GM18861 (cell line): Measurements from ENCODE around the gene ZNG1F.
"Not testable (repeated sequence)": the region's sequence is repeated elsewhere in the genome, so short reads cannot be mapped to it uniquely, and the experiment has no call there.

Experiments
- ATAC-seq: cut with Tn5 transposase; IDR thresholded peaks from one replicate; pipeline ENCODE4 v1.9.1; 2021; ENCODE audit not compliant: unreplicated experiment

ZNG1F gene

DNA sequence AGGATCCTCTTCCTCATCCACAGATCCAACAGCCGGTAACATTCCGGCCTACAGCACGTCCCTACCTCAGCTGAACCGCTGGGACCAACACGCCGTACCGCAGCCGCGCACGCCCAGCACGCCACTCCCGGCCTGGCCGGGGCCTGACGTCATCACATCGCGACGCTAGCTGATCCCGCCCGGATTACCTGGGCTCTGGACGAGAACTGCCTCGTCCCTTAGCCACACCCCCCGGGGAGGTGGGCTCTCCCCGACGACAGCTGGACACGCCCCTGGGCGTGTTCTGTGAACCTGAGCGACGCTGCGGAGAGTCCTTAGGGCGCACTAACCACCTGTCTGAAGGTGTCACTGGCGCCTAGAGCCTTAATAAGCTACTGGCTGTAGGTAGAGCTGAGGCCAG lies at the start of gene ZNG1F:
Gene ZNG1F, minus strand, starts transcription at position 101 of the 400 bp plus-strand sequence. Its CDS starts 59 bp downstream, at position 42.
- ATAC-seq, result not testable (repeated sequence)

DNA sequence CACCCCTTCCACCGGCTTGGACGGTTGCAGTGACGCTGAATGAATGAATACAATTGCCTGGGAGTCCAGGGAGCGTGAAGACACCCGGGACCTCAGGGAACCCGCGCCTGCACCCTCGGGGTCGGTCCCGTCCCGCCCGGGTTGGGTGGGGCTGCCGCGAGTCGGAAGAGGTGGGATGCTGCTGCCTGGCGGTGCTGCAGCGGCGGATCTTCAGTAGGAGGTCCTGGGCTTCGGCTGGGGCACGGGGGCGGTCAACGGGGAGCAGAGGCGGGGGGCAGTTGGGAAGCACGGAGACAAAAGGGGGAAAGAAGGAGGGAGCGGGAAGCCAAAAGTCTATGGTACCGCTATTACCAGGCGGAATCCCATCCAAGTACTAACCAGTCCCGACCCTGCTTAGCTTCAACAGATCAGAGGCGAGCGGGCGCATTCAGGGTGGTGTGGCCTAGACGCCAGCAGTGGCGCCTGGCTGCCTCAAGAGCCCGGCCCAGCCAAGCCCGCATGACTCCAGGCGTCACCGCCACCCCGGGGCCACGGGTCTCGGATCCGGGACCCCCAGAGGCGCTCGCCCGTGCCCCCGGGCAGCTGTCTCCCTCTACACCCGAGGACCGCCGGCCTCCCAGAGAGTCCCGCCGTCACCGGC lies 48.1 kb upstream of the ZNG1F start:
- not testable (repeated sequence) for ATAC-seq

DNA sequence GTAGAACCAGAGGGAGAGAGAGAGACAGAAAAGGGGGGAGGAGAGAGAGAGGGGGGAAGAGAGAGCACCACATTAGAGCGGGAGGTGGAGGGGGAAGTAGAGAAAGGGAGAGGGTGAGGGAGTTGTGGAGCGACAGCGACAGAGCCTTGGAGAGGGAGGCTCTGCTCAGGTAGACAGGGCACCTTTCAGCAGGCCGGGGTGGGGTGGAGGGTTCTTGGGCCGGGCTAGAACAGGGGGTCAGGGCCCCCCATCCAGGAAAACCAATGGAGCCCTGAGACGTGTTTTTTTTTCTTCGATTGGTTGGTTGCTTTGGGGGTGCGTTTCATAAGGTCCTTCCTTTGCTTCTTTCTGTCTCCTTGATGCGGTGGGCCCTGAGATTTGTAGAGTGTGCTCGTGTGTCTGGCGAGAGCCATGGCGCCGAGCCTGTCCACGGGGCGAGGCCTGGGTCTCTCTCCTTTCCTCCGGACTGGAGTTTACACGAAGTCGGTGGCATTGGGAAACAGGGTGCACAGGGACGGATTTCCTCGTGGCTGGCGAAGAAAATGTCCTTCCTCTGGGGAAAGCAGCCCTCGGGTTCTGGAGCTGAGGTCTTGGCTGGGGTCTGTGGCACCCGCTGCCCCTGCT lies 47.5 kb upstream of the ZNG1F start:
- ATAC-seq, result not testable (repeated sequence)

DNA sequence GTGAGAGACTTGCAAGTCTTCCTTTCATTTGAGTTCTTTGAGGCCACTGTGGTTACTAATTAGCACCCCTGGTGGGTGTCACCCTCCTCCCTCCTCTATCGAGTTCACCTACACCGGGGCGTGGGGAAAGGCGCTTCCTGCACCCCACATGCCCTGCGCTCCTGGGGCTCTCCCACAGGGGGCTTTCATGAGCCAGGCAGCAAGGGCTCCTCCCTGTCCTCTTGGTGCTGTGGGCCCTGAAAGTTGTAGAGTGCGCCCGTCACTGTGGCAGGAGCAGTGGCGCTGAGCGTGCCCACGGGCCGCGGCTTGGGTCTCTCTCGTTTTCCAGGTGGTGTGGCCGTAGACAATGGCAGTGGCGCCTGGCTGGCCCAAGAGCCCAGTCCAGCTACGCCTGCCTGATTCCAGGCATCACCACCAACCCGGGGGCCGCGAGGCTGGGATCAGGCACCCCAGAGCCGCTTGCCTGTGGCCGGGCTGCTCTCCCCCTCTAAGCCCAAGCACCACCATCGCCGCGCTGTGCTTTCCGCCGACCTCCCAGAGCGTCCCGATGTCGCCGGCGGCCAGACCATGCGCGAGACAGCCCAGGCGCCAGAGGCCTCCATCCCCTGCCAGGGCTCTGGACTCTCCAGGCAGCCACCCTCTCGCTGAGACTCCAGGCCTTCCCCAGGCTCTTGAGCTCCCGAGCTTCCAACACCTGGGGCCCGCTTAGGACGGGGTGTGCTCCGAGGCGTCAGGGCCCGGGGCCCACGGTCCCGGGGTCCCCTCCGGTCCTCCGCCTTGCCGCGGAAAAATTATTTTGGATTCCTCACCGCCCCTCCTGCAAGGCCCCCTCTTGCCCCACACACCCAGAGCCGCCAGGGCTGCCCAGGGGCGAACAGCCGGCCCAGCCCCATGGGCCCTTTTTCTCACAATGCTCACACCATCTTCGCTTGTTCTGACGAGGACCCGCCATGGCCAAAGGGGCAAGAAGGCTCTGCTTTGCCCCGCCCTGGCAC lies 46.0 kb upstream of the ZNG1F start:
- ATAC-seq, result peak; percentile 100

DNA sequence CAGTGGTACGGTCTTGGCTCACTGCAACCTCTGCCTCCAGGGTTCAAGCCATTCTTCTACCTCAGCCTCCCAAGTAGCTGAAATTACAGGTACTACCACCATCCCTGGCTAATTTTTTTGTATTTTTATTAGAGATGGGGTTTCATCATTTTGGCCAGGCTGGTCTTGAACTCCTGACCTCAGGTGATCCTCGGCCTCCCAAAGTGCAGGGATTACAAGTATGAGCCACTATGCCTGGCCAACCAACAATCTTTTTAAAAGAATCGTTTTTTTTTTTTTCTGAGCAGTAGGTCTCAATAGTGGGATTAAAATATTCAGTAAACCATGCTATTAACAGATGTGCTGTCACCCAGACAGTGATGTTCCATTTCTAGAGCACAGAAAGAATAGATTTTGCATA lies 45.1 kb upstream of the ZNG1F start:
- ATAC-seq, result not testable (repeated sequence)

DNA sequence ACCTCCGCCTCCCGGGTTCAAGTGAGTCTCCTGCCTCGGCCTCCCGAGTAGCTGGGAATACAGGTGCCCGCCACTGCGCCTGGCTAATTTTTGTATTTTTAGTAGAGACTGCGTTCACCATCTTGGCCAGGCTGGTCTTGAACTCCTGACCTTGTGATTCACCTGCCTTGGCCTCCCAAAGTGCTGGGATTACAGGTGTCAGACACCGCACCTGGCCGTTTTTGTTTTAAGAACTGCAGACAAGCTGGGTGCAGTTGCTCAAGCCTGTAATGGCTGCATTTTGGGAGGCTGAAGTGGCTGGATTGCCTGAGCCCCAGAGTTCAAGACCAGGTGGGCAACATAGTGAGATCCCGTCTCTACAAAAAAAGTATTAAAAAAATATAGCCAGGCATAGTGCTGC lies 43.2 kb upstream of the ZNG1F start:
- not testable (repeated sequence) for ATAC-seq

DNA sequence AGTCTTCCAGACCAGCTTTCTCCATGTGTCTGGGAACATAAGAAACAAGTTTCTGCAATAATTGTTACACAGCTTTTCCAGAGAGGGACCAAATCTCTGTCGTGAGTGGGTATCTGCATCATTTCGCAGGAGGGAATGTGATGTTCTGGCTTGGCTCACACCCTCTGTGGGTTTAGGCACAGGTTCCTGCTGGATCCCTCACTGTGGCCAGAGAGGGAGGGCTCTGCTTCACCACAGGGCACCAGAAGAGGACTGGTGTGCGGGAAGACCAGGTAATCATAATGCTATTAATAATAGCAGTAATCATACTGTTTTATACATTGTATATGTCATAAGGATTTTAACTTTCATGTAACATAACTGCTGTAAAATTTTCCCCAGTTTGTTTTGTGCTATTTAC lies 41.3 kb upstream of the ZNG1F start:
- not testable (repeated sequence) for ATAC-seq

DNA sequence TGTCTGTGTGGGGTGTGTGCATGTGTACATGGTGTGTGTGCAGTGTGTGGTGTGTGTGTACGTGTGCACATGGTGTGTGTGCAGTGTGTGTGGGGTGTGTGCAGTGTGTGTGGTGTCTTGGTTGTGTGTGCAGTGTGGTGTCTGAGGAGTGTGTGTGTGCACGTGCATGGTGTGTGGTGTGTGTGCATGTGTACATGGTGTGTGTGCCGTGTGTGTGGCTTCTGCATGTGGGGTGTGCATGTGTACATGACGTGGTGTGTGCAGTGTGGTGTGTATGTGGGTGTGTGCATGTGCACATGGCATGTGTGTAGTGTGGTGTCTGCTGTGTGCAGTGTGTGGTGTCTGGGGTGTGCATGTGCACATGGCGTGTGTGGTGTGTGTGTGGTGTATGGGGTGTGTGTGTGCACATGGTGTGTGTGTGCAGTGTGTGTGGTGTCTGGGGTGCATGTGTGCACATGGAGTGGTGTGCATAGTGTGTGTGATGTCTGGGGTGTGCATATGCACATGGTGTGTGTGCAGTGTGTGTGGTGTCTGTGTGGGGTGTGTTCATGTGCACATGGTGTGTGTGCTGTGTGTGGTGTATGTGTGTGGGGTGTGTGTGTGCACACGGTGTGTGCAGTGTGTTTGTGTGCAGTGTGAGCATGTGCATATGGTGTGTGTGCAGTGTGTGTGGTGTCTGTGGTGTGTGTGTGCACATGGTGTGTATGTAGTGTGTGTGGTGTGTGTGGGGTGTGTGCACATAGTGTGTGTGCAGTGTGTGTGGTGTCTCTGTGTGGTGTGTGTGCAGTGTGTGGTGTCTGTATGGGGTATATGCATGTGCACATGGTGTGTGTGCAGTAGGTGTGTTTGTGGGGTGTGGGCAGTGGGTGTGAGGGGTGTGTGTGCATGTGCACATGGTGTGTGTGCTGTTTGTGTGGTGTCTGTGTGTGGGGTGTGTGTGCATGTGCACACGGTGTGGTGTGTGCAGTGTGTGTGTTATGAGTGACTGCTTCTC lies 40.6 kb upstream of the ZNG1F start:
- ATAC-seq, result no peak

DNA sequence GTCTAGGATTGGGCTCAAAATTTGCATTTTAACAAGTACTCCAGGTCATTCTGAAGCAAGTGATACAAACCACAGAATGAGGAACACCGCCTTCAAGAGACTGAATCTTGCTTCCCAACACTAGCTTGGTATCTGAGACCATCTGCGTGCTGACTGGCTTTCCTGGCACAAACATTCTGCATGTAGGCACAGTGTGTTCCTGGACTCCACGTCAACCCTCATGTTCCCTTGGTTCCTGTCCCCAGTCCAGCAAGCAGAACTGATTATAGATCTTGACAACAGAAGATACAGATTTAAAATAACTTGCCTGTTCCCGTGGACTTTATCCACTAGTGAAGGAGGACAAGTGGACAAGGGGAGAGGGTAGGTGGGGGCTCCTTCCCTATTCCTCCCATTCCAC lies 30.7 kb upstream of the ZNG1F start:
- ATAC-seq, result not testable (repeated sequence)

DNA sequence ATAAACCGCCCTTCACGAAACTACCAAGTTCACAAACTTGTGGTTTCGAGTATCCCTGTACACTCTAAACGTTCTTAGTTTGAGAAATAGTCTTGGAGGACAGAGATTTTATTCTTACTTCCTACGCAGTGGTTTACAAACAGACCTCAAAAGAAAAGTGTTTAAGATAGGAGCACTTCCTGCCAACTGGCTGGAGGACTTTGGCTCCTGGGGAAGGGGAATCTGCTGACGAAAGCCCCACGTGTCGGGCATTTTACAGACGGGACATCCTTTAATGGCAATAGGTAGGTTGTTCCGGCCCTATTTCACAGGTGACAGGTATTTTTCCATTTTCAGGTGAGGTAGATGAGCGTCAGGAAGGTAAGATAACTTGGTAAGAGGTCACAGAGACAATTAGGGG lies 678 bp downstream of the ZNG1F start:
- ATAC-seq, result not testable (repeated sequence)

DNA sequence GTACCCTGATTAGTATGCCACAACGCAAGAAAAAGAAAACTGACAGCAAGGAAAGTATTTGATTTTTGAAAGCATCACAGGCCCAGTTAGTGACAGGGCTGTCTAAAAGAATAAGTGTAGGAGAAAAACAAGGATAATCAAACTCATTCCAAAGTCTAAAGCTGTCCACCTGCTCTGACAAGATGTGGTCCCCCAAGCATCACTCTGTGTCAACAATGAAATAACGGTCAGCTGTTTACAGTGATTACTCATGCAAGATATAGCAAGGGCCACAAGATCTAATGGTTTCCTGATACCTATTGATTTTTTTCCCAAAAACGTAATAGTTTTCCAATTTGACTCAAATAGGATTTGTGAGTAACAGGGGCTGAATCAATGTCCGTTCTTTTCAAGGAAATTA lies 14.1 kb downstream of the ZNG1F start:
- ATAC-seq, result not testable (repeated sequence)

DNA sequence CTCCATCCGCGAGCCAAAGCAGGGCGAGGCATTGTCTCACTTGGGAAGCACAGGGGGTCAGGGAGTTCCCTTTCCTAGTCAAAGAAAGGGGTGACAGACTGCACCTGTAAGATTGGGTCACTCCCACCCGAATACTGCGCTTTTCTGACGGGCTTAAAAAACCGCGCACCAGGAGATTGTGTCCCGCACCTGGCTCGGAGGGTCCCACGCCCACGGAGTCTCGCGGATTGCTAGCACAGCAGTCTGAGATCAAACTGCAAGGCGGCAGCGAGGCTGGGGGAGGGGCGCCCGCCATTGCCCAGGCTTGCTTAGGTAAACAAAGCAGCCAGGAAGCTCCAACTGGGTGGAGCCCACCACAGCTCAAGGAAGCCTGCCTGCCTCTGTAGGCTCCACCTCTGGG lies 39.0 kb downstream of the ZNG1F start:
- ATAC-seq, result not testable (repeated sequence)

DNA sequence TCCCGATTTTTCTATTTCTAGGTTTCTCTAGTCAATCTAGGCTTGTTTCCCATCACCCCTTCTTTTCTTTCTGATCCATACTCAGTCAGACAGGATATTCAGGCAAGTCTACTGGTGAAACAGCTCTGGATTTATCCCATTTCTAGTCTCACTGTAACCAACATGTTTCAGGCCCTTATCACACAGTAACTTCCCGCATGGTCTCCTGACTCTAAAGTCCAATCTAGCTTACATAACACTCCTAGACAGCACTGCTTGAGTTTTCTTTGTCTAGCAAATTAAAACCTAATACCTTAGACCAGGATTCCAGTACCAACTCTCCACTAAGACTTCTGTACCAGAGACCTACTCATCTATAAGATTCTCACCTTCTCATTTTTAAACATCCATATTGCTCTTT lies 47.2 kb downstream of the ZNG1F start:
- not testable (repeated sequence) for ATAC-seq

DNA sequence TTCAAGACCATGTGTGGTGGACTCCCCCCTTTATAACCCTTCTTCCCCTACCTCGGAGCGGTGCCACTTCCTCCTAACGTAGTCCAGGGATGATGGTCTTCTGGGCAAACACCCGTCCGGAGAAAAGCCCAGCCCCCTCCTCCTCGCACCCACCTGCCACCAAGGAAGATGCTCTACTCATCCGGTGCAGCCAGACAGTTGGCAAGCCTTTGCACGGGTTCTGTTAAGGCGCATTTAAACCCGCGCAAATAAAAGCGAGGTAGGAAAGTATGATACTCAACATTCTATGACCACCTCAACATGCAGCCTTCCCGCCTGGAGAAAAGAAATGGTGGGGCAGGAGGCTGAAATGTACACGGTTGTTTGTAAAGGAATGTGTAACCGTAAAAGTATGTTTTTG lies 60.5 kb downstream of the ZNG1F start, which contains the start of gene FOXD4L6:
Gene FOXD4L6, minus strand, starts transcription at position 101 of the 400 bp plus-strand sequence. CDS start 298 bp downstream, outside the sequence.
- ATAC-seq, result not testable (repeated sequence)

DNA sequence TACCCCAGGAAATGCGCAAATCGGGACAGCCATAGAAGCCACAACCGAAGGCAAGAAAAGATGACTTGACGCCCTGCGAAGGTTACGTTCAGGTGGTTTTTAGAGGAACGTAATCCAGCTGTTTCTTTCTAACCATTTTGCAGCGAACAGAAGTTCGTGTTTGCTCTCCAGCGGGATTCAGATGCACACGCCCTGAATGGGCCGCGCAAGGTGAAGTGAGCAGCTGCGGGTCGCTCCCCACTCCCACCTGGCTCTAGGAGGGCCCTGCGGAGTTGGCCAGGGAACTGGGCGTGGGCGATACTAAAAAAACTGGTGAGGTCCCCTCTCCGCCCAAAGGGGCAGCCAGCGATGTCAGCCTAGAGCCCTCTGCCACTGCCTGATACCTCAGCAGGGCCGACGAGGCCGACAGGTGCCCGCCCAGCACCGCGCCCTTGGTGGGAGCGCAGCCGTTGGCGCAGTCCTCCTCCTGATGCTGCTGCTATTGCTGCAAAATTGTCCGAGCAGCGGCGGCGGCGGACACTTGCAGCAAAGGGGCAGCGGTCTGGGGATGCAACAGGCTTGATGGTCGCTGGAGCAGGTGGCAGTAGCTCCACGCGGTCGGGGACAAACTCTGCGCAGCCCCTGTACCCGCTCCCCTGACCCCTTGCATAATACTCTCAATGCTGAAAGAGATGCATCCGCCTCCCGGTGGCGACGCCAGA lies 62.2 kb downstream of the ZNG1F start:
- ATAC-seq, result not testable (repeated sequence)

DNA sequence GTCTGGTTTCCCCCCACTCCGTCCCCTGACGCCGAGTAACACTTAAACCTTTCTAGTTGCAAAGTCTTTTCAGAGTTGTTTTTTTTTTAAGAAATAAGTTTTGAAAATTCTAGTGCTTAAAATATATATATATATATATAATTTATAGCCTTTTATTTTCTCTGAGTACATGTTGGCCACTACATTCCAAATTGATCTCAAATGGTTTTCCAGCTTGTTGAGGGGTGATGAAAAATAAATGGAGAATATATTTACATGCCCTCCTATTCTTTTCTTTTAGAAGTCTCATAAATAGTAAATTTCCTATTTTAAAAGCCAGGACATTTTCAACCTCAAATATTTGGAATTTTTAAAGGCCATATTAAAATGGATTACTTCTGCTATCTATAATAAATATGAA lies 63.2 kb downstream of the ZNG1F start:
- ATAC-seq, result not testable (repeated sequence)

DNA sequence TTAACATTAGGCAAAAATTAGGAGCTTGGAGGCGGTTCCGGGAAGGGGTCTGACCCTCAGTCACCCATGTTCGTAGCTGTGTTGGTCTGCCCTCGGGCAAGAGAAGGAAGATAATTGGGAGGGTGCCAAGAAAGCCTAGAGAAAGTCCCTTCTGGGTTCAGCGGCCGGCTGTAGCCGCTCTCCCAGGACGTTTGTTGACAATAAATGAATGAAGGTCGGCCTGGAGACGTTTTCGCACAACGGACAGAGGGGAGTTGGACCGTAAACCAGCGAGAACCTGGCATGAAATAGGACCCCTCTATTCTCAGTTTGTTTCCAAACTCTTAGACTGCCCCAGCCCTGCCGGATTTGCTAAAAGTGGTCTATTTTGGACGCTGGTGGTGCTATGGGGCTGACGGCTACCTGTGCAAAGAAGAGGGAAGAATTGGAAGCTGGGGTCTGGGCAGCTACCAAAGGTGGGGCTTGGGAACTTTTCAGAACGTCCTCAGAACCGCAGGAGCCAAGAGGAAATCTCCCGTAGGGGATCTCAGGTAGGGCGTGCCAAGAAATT lies 63.9 kb downstream of the ZNG1F start:
- ATAC-seq, result not testable (repeated sequence)

DNA sequence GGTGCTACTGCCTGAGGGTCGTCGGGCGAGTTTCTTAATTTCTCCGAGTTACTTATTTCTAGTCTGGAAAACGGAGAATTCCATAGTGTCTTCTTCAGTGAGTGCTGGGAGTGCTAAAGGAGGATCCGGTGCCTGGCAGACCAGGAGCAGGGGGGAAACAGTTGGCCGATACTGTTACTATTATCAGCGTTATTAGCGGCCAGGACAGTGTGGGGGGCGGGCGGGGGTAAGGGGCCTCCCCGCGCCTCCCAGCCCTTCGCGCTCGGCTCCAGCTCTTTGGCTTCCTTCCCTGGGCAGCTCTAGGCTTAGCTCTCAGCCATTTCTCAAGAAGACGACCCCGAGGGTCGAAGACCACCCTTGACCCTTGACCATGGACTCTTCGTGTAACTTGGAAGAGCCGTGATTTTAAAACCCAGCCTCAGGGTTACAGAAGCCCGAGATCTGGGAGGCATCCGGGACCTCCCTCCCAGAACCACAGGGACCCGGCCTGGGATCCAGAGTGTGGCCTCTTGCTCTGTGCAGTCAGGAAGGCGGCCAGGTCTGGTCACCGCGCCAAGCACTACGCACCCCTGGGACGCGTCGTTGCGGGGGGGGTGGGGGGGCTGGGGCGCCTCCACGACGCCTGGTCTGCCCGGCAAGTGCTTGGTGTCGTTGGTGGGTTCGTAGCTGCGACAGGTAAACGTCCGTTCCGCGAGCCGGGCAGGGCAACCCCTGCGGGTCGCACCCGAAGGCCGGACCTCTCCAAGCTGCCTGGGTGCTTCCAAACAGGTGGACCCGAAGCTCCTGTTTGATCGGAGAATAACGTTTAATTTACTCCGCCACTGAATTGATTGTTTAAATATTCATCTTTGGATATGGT lies 64.6 kb downstream of the ZNG1F start:
- not testable (repeated sequence) for ATAC-seq
